Measurements from ENCODE around the gene GAPVD1.

The GAPVD1 gene

DNA sequence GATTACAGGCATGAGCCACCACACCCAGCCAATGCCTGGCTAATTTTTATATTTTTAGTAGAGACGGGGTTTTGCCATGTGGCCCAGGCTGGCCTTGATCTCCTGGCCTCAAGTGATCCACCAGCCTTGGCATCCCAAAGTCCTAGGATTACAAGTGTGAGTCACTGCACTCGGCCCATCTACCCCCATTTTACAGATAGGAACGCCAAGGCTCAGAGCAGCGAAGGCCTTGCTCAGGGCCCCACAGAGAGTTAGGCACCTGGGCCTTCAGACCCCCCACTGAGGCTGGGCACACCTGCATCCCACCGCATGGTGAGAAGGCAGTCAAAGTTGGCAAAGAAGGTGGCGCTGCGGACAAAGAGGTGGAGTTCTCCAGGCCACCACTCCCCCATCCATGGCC, 143.1 kb downstream of the GAPVD1 start:
- TF ChIP-seq, protein P1, sequence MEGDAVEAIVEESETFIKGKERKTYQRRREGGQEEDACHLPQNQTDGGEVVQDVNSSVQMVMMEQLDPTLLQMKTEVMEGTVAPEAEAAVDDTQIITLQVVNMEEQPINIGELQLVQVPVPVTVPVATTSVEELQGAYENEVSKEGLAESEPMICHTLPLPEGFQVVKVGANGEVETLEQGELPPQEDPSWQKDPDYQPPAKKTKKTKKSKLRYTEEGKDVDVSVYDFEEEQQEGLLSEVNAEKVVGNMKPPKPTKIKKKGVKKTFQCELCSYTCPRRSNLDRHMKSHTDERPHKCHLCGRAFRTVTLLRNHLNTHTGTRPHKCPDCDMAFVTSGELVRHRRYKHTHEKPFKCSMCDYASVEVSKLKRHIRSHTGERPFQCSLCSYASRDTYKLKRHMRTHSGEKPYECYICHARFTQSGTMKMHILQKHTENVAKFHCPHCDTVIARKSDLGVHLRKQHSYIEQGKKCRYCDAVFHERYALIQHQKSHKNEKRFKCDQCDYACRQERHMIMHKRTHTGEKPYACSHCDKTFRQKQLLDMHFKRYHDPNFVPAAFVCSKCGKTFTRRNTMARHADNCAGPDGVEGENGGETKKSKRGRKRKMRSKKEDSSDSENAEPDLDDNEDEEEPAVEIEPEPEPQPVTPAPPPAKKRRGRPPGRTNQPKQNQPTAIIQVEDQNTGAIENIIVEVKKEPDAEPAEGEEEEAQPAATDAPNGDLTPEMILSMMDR (IDR thresholded peaks at IDR 0.05; ENCODE audit: low read depth, low read length) = no peak
- H3K4me3 ChIP-seq (ENCODE audit: low read depth, low read length) = no peak overlapping the region

DNA sequence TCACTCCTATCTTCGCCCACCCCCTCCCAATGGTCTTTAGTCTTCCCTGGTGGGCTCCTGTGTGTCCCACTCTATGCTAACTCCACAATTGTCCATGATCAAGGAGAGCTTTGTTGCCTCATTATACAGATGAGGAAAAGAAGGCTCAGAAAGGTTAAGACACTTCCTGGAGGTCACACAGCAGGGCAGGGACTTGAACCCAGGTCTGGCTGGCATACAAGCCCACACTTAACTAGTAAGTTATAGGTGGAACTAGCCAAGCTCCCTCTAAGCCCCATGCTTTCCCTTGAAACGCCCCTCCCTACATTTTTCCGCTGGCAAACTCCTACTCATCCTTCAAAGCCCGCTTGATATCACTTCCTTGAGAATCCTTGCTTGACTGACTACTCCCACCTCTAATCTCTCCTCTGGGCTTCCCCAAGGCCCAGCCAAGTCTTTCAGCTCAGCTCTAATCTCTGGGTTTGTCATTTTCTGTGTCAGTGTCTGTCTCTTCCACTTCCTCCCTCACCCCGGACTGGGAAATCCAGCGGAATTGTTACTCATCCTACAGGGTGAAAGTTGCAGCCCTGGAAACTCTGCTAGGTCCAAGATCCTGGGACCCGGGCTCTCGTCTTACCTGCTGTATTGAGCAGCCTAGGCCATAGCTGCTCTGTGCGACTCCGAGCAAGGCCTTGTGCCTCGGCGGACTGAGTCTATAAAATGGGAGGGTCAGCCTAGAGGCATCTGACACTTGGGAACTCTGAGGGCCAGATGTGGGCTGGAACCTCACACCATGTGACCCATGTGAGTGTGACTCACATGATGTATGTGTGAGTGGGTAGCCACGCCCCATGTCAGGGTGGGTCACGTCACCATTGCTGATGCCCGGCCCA, 144.5 kb downstream of the GAPVD1 start:
- TF ChIP-seq, protein P1 (IDR thresholded peaks at IDR 0.05; ENCODE audit: low read depth, low read length) = no peak
- no peak overlapping the region for H3K4me3 ChIP-seq (ENCODE audit: low read depth, low read length)

DNA sequence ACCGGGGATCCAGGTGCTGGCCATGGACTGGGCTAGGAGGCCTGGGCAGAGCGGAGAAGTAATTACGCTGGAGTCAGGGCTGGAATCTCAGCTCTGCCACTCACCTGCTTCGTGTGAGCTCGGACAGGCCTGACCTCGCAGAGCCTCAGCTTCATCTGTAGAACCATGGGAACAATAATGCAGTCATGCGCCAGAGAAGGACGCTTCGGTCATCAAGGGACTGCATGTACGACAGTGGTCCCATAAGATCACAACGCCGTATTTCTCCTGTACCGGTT, 145.1 kb downstream of the GAPVD1 start:
- no peak overlapping the region for H3K4me3 ChIP-seq (ENCODE audit: low read depth, low read length)
- TF ChIP-seq, protein P1 (IDR thresholded peaks at IDR 0.05; ENCODE audit: low read depth, low read length) = no peak

DNA sequence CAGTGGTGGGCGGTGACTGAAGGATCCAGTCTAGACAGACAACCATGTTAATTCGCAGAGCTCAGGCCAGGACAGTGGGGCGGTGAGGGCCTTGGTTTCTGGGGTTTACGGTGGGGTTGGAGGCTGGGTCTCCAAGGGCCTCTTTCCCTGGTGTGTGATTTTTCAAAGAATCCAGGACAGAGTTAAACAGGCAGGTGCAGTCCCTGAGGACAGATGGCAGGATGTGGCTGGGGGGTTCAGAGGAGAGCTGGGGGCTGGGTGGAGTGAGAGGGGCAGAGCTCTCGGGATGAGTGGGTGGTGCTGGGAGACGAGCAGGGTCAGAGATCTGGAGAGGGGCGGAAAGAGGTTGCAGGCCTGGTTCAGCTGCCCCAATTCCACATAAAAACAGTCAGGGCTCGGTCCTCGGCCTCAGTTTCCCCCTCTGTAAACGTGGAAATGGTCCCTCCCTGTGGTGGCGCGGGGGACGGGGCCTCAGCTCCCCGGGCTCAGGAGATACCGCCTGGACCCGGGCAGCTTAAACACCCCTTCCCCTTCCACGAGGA, 145.9 kb downstream of the GAPVD1 start:
- TF ChIP-seq, protein P1 (IDR thresholded peaks at IDR 0.05; ENCODE audit: low read depth, low read length) = no peak
- peak overlapping the region; percentile 60 for H3K4me3 ChIP-seq (ENCODE audit: low read depth, low read length)

DNA sequence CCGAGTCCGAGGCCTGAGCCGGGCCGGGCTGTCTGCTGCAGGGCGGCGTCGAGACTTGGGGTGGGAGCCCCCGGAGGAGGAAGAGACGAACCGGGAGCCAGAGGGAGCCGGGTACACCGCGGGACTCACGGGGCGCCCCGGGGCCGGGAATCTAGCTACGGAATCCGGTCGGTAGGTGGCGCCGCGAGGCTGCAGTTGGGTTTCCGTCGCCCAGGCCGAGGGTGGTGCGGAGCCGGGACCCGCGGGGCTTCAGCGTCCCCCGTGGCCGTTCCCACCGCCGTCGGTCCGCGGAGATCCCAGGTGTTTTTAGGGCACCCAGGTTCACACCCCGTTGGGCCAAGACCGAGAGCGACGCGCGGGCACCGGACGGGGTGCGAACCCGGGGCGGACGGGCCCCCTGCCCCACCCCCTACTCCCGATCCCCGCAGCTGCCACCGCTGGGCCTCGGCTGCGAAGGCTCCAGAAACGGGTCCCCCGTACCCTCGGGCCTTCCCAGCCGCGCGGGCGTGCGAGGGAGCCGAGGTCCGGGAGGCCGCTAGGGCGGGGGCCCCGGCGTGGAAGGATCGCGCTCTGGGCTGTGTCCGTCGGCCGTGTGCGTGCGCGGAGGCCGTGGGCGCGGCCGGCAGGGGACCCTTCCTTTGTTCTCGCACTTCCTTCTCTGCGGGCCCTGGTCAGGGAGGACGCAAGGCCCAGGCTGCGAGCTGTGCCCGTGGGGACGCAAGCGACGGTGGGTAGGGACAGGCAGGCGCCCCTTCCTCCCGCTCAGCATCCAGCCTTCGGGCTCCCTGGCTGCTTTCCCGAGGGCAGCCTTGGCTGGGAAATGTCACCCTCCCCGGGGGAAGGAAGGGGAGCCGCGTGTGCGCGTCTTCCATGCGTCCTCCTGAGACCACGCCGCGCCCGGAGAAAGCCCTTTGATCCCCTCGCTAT, 146.6 kb downstream of the GAPVD1 start:
- TF ChIP-seq, protein P1 (IDR thresholded peaks at IDR 0.05; ENCODE audit: low read depth, low read length) = peak; percentile 72
- peak overlapping the region; percentile 60 for H3K4me3 ChIP-seq (ENCODE audit: low read depth, low read length)

DNA sequence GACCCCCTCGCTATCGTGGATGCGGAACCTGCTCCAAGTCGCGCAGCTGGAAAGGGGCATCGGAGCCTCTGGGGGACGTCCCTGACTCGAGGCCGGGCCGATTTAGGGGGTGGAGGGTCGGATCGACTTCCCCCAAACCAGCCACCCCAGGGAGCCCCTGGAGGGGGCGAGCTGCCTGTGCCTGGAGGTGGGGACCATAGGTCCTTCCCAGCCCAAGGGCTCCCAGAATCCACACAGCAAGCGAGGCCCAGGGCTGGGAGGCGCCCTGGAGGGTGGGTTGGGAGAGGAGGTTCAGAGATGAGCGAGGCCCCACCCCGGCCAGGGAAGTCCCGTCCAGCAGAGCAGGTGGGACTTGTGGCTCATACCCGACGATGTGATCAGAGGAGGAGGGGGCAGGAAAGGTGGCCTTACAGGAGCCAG, 147.6 kb downstream of the GAPVD1 start:
- no peak overlapping the region for H3K4me3 ChIP-seq (ENCODE audit: low read depth, low read length)
- TF ChIP-seq, protein P1 (IDR thresholded peaks at IDR 0.05; ENCODE audit: low read depth, low read length) = no peak

Data from WI38 (cell line).